Small intestine (tissue), 7 donors: ENCODE results near the gene AGAP3. TPM values are rescaled to one million over a fixed set of nuclear protein-coding genes. Genes with fewer than 3 reads are reported as not detected.

Experiments used
- DNase-seq, 2 donors: peaks; one replicate each; pipeline versions ENCODE4 v3.0.0 to v3.0.0-alpha.2; 2013
- FAIRE-seq: peaks from 2 replicates; lab custom pipeline; 2012; peaks lifted over from hg19 to GRCh38; lab: Jason Lieb, UNC
- H3K27ac ChIP-seq, 3 donors: one replicate each; pipeline ENCODE4 v1.5.1; 2013; ENCODE audit warnings: low read length in 2 of 3, mild to moderate bottlenecking in 2 of 3, control low read depth in 1 of 3, inconsistent platforms in 1 of 3, low read depth in 1 of 3, moderate library complexity in 1 of 3
- H3K27me3 ChIP-seq, 3 donors: one replicate each; pipeline ENCODE4 v1.6.1; 2013; ENCODE audit warnings: low read length in 3 of 3, inconsistent platforms in 1 of 3; ENCODE audit not compliant: control insufficient read depth in 3 of 3, insufficient read depth in 3 of 3
- H3K36me3 ChIP-seq, 3 donors: one replicate each; pipeline ENCODE4 v1.6.1; 2013; ENCODE audit warnings: low read length in 3 of 3, inconsistent platforms in 1 of 3, low read depth in 1 of 3, mild to moderate bottlenecking in 1 of 3, moderate library complexity in 1 of 3; ENCODE audit not compliant: control insufficient read depth in 3 of 3, insufficient read depth in 2 of 3
- H3K4me1 ChIP-seq, 3 donors: one replicate each; pipeline ENCODE4 v1.6.1; 2013; ENCODE audit warnings: low read length in 2 of 3, inconsistent platforms in 1 of 3, low read depth in 1 of 3, mild to moderate bottlenecking in 1 of 3, moderate library complexity in 1 of 3; ENCODE audit not compliant: control insufficient read depth in 3 of 3, insufficient read depth in 2 of 3
- H3K4me3 ChIP-seq, 3 donors: one replicate each; pipeline ENCODE4 v1.5.1; 2013; ENCODE audit warnings: low read length in 3 of 3, control low read depth in 1 of 3, inconsistent platforms in 1 of 3, low read depth in 1 of 3, mild to moderate bottlenecking in 1 of 3, moderate library complexity in 1 of 3
- H3K9me3 ChIP-seq, 2 donors: one replicate each; pipeline ENCODE4 v1.6.1; 2013; ENCODE audit warnings: low read depth in 1 of 2, low read length in 1 of 2; ENCODE audit not compliant: control insufficient read depth in 2 of 2, insufficient read depth in 1 of 2
- WGBS, 3 donors: extraction: QIAGEN DNeasy Blood & Tissue Kit; methylation state at CpG; one replicate each; pipeline ENCODE4 v1.1.7; 2013; 5-methylcytosine and 5-hydroxymethylcytosine counted together
- polyA plus RNA-seq, 4 donors: library from polyadenylated mRNA; stranded (reverse) in 3 of 4; unstranded in 1 of 4; fragments of 200-250 nt in 3 of 4; fragments of 120-200 nt in 1 of 4; gene quantifications; one replicate each; pipeline versions ENCODE4 v1.2.1 to v1.2.3, GENCODE V29; 2013
- donor health status: healthy with polysubstance abuse.
- donor health status: control.
- donor health status: control.
- donor health status: Bipolar disorder and iron deficiency.
- donor health status: healthy.

AGAP3 gene
- polyA plus RNA-seq, 4 donors: 46.5 to 57.9 (median 54.4) TPM

DNA sequence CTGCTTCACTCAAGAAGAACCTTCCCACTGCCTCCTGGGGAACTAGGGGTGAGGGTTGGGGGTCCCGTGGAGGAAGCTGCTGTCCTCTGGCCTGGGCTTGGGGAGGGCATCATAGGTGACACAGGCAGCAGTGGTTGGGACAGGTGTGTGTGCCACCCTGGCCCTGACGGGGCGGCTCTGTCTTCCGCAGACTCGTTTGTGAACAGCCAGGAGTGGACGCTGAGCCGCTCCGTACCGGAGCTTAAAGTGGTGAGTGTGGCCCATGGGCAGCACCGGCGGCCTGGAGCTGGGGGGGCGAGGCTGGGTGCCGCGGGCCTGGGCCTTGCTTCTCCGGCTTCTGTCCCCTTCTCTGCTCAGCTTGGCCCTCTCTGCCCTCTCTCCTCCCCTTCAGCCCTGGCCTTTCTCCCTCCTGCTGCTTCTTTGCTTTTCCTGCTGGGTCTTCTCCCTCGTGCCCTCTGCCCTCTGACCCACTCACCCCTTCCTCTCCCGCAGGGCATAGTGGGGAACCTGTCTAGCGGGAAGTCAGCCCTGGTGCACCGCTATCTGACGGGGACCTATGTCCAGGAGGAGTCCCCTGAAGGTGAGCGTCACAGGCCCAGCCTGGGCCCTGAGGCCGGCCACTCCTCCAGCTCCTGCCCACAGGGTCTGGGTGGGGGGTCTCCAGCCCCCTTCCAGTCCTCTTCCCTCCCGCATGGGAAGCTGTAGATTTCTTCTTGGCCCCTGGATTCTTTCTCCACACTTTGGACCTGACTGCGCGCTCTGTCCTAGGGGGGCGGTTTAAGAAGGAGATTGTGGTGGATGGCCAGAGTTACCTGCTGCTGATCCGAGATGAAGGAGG, 30.5 kb downstream of the AGAP3 start:
- Histone ChIP-seq H3K4me3 (no peak overlapping the region), H3K27ac (no peak overlapping the region), H3K4me1 (peaks cover 0 to 16% (median 0%) of the 10 kb centered on the region in 3 donors), H3K27me3 (peaks cover 0 to 5% (median 0%) of the 10 kb centered on the region in 3 donors), H3K36me3 (peaks cover 3 to 75% (median 5%) of the 10 kb centered on the region in 3 donors), H3K9me3 (no peaks in the 10 kb centered on the region)
- DNase-seq (no peak), FAIRE-seq (no peak)
- 93 to 94% (median 94%) methylated on average over 27 of the region's 27 CpGs for WGBS, 3 donors

DNA sequence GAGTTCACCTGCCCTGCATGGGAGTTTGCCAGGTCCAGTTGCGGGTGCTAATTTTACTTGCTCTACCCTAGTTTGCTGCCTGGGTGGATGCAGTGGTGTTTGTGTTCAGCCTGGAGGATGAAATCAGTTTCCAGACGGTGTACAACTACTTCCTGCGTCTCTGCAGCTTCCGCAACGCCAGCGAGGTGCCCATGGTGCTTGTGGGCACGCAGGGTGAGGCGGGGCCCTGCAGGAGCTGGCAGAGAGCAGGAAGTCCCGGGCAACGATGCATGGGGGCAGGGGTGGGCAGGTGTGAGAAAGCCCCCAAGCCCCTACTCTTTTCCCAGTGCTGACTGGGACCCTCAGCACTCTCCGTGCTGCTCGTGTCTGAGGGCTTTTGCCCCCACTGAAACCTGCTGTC, 31.3 kb downstream of the AGAP3 start:
- WGBS, 3 donors: 82 to 87% (median 83%) methylated on average over 12 of the region's 12 CpGs
- Histone ChIP-seq H3K4me3 (no peak overlapping the region), H3K27me3 (peaks cover 0 to 5% (median 0%) of the 10 kb centered on the region in 3 donors), H3K4me1 (peaks cover 0 to 16% (median 0%) of the 10 kb centered on the region in 3 donors), H3K36me3 (peaks cover 3 to 76% (median 5%) of the 10 kb centered on the region in 3 donors), H3K27ac (no peak overlapping the region), H3K9me3 (no peaks in the 10 kb centered on the region)
- no peak for DNase-seq
- FAIRE-seq: no peak

DNA sequence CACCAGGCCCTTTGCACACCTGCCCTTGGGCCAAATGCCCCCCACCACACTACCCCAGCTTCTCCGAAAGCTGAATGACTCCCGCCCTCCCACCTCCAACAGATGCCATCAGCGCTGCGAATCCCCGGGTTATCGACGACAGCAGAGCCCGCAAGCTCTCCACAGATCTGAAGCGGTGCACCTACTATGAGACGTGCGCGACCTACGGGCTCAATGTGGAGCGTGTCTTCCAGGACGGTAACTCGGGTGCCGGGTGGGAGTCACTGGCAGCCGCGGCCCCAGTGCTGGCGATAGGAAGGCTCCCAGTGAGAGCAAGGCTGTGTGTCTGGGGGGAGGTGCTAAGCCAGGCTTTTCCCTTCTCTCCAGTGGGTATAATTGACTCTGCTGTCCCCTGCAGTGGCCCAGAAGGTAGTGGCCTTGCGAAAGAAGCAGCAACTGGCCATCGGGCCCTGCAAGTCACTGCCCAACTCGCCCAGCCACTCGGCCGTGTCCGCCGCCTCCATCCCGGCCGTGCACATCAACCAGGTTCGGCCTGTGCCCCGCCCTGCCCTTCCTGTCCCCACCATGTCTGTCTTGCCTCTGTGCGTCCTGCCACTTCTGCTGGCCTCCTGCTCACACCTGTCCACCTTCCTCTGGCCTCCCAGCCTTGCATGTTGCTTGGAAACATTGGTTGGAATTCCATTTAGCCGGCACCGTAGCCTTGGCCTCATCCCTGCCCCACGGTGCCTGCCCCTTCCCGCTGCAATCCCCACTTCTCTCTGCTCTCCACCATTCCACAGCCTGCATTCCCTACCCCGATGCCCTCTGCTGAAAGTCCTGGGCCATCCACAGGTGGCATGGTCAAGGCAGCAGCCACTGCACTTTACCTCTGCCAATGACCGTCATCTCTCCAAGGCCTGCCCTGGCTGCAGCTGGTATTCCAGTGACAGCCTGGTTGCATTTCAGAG, 32.1 kb downstream of the AGAP3 start:
- Histone ChIP-seq H3K4me1 (peaks cover 0 to 16% (median 0%) of the 10 kb centered on the region in 3 donors), H3K9me3 (no peaks in the 10 kb centered on the region), H3K4me3 (no peak overlapping the region), H3K27me3 (peaks cover 0 to 5% (median 0%) of the 10 kb centered on the region in 3 donors), H3K27ac (no peak overlapping the region), H3K36me3 (peaks cover 3 to 78% (median 5%) of the 10 kb centered on the region in 3 donors)
- no peak for DNase-seq
- 93 to 96% (median 96%) methylated on average over 37 to 38 of the region's 38 CpGs for WGBS, 3 donors
- no peak for FAIRE-seq

DNA sequence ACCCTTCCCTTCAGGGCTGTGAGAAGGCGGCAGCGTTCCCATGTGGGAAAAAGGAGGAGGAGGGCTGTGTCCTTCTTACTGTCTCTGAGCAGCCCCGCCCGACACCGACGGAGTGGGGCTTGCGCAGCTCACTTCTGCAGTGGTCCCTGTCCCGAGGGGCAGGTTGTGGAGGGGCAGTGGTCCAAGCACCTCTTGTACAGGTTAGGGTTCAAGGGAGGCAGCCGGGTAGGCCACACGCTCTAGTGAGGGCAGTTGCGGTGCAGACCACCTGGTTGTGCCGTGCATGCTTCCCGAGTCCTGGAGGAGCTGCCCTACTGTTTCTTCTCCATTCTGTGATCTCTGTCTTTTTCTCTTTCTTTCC, 32.8 kb downstream of the AGAP3 start:
- Histone ChIP-seq H3K9me3 (no peaks in the 10 kb centered on the region), H3K27ac (no peak overlapping the region), H3K27me3 (no peaks in the 10 kb centered on the region), H3K36me3 (peaks cover 3 to 77% (median 5%) of the 10 kb centered on the region in 3 donors), H3K4me1 (peaks cover 0 to 9% (median 0%) of the 10 kb centered on the region in 3 donors), H3K4me3 (no peak overlapping the region)
- no peak for DNase-seq
- 90 to 97% (median 94%) methylated on average over 13 of the region's 13 CpGs for WGBS, 3 donors
- FAIRE-seq: no peak

DNA sequence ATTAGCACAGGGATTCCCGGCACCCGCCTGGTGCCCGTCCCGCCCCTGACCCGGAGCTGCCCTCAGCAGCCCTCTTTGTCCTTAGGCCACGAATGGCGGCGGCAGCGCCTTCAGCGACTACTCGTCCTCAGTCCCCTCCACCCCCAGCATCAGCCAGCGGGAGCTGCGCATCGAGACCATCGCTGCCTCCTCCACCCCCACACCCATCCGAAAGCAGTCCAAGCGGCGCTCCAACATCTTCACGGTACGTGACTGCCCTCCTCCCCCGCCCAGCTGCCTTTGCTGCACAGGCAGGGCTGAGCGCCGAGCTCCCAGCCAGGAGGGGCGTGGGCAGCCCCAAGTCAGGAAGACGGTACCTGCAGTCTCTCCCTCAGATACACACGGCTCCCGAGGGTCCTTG, 33.6 kb downstream of the AGAP3 start:
- H3K4me3 ChIP-seq: no peak overlapping the region
- peaks cover 3 to 82% (median 5%) of the 10 kb centered on the region in 3 donors for H3K36me3 ChIP-seq
- no peaks in the 10 kb centered on the region for H3K27me3 ChIP-seq
- no peaks in the 10 kb centered on the region for H3K9me3 ChIP-seq
- peaks cover 0 to 6% (median 0%) of the 10 kb centered on the region in 3 donors for H3K4me1 ChIP-seq
- H3K27ac ChIP-seq: no peak overlapping the region
- DNase-seq (no peak), FAIRE-seq (no peak)
- 92 to 95% (median 94%) methylated on average over 25 to 27 of the region's 27 CpGs for WGBS, 3 donors

DNA sequence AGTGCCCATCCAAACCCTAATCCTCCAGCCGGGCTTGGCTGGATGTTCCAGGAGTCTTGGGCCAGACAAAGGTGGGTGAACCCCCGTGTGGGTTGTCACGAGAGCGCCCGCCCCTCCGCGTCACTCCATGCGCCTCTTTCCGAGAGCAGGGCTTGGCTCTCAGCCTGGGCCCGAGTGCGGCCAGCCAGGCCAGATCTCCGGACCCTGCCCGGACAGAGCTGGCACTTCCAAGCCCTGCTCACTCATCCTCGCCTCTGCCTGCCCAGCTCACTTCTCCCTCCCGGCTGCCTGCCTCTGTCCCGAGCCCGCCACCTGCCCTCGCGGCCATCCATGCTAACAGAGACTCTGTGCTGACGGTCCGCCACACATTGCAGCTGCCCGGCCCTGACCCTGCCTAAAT, 34.6 kb downstream of the AGAP3 start:
- WGBS, 3 donors: 89 to 92% (median 92%) methylated on average over 22 of the region's 22 CpGs
- Histone ChIP-seq H3K27ac (no peak overlapping the region), H3K4me1 (peaks cover 0 to 11% (median 0%) of the 10 kb centered on the region in 3 donors), H3K9me3 (no peaks in the 10 kb centered on the region), H3K4me3 (no peak overlapping the region), H3K36me3 (peaks cover 3 to 87% (median 5%) of the 10 kb centered on the region in 3 donors), H3K27me3 (no peaks in the 10 kb centered on the region)
- FAIRE-seq (no peak), DNase-seq (no peak)

DNA sequence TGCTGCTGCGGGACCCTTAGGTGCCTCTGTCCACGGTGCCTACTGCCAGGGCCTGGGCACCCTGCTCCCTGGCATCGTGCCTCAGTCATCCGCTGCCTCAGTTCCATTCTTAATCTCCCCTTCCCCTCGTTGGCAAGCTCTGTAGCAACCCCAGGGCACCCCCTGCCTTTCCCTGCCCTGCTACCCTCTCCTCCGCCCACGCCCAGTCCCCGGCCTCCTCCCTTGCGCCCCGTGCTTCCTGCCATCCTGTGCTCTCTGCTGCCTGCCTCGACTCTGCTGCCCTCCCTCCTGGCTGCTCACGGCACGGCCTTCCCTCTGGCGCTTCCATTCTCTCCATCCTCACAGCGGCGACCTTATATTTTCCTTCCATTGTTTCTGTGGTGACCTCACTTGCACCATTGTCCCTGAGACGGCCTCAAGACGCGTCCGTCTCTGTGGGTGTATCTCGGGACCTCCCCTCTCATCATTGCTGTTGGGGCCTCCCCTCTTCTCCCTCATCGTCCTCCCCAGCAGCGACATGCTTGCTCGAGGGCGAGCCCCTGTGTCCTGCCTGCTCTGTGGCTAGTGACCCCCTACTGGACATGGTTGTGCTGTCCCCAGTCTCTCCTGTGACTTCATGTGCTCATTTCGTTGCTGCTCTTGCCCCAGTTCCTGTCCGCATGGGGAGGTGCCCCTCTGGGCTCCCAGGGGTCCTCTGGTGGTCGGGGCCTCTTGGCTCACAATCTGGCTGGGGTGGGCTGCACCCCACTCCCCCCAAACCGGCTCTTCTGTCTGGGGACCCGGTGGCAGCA, 35.3 kb downstream of the AGAP3 start:
- Histone ChIP-seq H3K36me3 (peaks cover 3 to 85% (median 5%) of the 10 kb centered on the region in 3 donors), H3K4me3 (no peak overlapping the region), H3K9me3 (no peaks in the 10 kb centered on the region), H3K27me3 (no peaks in the 10 kb centered on the region), H3K27ac (no peak overlapping the region), H3K4me1 (peaks cover 0 to 14% (median 0%) of the 10 kb centered on the region in 3 donors)
- no peak for DNase-seq
- no peak for FAIRE-seq
- WGBS, 3 donors: 83 to 86% (median 85%) methylated on average over 29 to 30 of the region's 30 CpGs
